Mucosa of descending colon (tissue), 3 donors: ENCODE data around the gene DEFB125. TPM values are rescaled to one million over a fixed set of nuclear protein-coding genes. Genes with fewer than 3 reads are reported as not detected.
"Not testable (repeated sequence)": the region's sequence is repeated elsewhere in the genome, so short reads cannot be mapped to it uniquely, and the experiment has no call there.

ENCODE experiments used
- ATAC-seq: fragments of 200-7000 bp; cut with Tn5 transposase; one replicate; pipeline ENCODE4 v1.9.1; 2020; ENCODE audit warnings: mild to moderate bottlenecking, moderate library complexity
- DNase-seq, 3 donors: peaks; one replicate each; pipeline ENCODE4 v3.0.0-alpha.2; 2020
- H3K36me3 ChIP-seq: fragments of 200-600 bp; one replicate; pipeline ENCODE4 v1.8.0; 2021; ENCODE audit warnings: low read depth, mild to moderate bottlenecking
- H3K4me1 ChIP-seq: fragments of 200-600 bp; one replicate; pipeline ENCODE4 v1.8.0; 2021; ENCODE audit warnings: low read depth, mild to moderate bottlenecking
- H3K4me3 ChIP-seq: fragments of 200-600 bp; one replicate; pipeline ENCODE4 v1.8.0; 2021; ENCODE audit warnings: mild to moderate bottlenecking
- H3K9me3 ChIP-seq: fragments of 200-600 bp; one replicate; pipeline ENCODE4 v1.8.0; 2021; ENCODE audit warnings: mild to moderate bottlenecking
- intact Hi-C, 2 donors: fragments of 100-400 bp; cut with DNase I in 1 of 2; cut with micrococcal nuclease in 1 of 2; formaldehyde crosslinking; loops; one replicate each; pipeline versions ENCODE4 v1.11.0 to v1.11.1; 2022; cut with DNase I, micrococcal nuclease
- total RNA-seq, 3 donors: library from RNA; stranded (reverse); fragmentation: NEBNext Ultra II Directional in 2 of 3; extraction: Animal tissue kit (Norgen Biotek cat#: 25700) in 2 of 3; gene quantifications; one replicate each; pipeline versions ENCODE4 v1.2.1 to v1.2.4, GENCODE V29; 2021 to 2023
- TF ChIP-seq, protein P1 (sequence below): fragments of 200-600 bp; IDR thresholded peaks from one replicate; pipeline ENCODE4 v1.8.0; 2022; ENCODE audit warnings: antibody characterized with exemption, mild to moderate bottlenecking
- donor health status: DM: no; HTN: no; CAD: no; lungs with moderate emphysema.
- donor health status: DM: no; HTN: no; CAD: no.
- donor health status: DM: no; HTN: yes; CAD: no.

DEFB125 gene
- total RNA-seq, 3 donors from 2014 or later = not detected

GRCh38 chr20:93641-94040, 6.2 kb downstream of the DEFB125 start:
- H3K4me1 ChIP-seq = no peaks in the 10 kb centered on the region
- H3K9me3 ChIP-seq = peaks cover 5% of the 10 kb centered on the region
- H3K4me3 ChIP-seq = no peak overlapping the region
- no peak for DNase-seq
- intact Hi-C loops = no loop called here
- TF ChIP-seq, protein P1, sequence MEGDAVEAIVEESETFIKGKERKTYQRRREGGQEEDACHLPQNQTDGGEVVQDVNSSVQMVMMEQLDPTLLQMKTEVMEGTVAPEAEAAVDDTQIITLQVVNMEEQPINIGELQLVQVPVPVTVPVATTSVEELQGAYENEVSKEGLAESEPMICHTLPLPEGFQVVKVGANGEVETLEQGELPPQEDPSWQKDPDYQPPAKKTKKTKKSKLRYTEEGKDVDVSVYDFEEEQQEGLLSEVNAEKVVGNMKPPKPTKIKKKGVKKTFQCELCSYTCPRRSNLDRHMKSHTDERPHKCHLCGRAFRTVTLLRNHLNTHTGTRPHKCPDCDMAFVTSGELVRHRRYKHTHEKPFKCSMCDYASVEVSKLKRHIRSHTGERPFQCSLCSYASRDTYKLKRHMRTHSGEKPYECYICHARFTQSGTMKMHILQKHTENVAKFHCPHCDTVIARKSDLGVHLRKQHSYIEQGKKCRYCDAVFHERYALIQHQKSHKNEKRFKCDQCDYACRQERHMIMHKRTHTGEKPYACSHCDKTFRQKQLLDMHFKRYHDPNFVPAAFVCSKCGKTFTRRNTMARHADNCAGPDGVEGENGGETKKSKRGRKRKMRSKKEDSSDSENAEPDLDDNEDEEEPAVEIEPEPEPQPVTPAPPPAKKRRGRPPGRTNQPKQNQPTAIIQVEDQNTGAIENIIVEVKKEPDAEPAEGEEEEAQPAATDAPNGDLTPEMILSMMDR = no peak
- H3K36me3 ChIP-seq = no peaks in the 10 kb centered on the region
- ATAC-seq = no peak

GRCh38 chr20:95215-95614, 7.7 kb downstream of the DEFB125 start:
- intact Hi-C loops = no loop called here
- ATAC-seq (no peak), DNase-seq (no peak)
- TF ChIP-seq, protein P1 = no peak
- no peaks in the 10 kb centered on the region for H3K36me3 ChIP-seq
- no peaks in the 10 kb centered on the region for H3K4me1 ChIP-seq
- no peak overlapping the region for H3K4me3 ChIP-seq
- peaks cover 5% of the 10 kb centered on the region for H3K9me3 ChIP-seq

DNA sequence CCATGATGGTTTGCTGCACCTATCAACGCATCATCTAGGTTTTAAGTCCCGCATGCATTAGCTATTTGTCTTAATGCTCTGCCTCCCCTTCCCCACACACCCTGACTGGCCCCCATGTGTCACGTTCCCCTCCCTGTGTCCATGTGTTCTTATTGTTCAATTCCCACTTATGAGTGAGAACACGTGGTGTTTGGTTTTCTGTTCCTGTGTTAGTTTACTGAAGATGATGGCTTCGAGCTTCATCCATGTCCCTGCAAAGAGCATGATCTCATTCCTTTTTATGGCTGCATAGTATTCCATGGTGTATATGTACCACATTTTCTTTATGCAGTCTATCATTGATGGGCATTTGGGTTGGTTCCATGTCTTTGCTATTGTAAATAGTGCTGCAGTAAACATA, 10.2 kb downstream of the DEFB125 start:
- H3K36me3 ChIP-seq, H3K4me3 ChIP-seq, H3K4me1 ChIP-seq, DNase-seq, ATAC-seq, intact Hi-C loops, H3K9me3 ChIP-seq: not testable (repeated sequence)

GRCh38 chr20:101975-102374, 14.5 kb downstream of the DEFB125 start:
- intact Hi-C loops = no loop called here
- no peak for DNase-seq
- Histone ChIP-seq H3K9me3 (no peaks in the 10 kb centered on the region), H3K4me1 (no peaks in the 10 kb centered on the region), H3K36me3 (no peaks in the 10 kb centered on the region), H3K4me3 (no peak overlapping the region)
- TF ChIP-seq, protein P1 = no peak
- no peak for ATAC-seq

DNA sequence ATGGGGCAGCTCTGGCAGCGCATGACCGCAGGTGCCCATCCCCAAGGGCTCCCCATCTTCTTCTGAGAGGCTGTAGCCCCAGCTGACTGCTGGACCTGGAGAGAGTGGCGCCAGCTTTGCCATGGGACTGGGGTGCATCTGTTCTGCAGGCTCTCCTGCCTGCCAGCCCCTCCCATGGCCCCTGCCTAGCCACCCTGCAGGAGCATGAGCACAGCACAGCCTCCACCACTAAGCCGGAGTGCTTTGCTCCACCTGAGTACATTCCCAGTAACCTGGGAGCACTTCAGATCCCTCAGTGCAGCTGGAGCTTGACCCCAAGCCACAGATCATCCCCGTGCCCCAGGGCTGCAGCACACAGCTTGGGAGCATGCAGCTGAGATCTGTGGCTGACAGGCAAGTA, 16.0 kb downstream of the DEFB125 start:
- intact Hi-C loops = no loop called here
- Histone ChIP-seq H3K4me3 (no peak overlapping the region), H3K9me3 (no peaks in the 10 kb centered on the region), H3K36me3 (no peaks in the 10 kb centered on the region), H3K4me1 (no peaks in the 10 kb centered on the region)
- DNase-seq (no peak), ATAC-seq (no peak)
- TF ChIP-seq, protein P1 = no peak

DNA sequence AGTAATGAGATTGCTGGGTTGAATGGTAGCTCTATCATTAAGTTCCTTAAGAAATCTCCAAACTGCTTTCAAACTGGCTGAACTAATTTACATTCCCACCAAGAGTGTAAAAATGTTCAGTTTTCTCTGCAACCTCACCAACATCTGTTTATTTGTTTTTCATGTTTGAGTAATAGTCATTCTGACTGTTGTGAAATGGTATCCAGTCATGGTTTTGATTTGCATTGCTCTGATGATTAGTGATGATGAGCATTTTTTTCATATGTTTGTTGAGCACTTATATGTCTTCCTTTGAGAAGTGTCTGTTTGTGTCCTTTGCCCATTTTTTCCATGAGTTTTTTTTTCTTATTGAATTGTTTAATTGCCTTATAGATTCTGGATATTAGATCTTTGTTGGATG, 24.9 kb downstream of the DEFB125 start:
- TF ChIP-seq, protein P1 = no peak
- no peaks in the 10 kb centered on the region for H3K9me3 ChIP-seq
- intact Hi-C loops = no loop called here
- ATAC-seq (no peak), DNase-seq (no peak)
- H3K4me3 ChIP-seq = no peak overlapping the region
- no peaks in the 10 kb centered on the region for H3K4me1 ChIP-seq
- H3K36me3 ChIP-seq = no peaks in the 10 kb centered on the region
